ENCODE results near the gene MED27.

MED27 gene

DNA sequence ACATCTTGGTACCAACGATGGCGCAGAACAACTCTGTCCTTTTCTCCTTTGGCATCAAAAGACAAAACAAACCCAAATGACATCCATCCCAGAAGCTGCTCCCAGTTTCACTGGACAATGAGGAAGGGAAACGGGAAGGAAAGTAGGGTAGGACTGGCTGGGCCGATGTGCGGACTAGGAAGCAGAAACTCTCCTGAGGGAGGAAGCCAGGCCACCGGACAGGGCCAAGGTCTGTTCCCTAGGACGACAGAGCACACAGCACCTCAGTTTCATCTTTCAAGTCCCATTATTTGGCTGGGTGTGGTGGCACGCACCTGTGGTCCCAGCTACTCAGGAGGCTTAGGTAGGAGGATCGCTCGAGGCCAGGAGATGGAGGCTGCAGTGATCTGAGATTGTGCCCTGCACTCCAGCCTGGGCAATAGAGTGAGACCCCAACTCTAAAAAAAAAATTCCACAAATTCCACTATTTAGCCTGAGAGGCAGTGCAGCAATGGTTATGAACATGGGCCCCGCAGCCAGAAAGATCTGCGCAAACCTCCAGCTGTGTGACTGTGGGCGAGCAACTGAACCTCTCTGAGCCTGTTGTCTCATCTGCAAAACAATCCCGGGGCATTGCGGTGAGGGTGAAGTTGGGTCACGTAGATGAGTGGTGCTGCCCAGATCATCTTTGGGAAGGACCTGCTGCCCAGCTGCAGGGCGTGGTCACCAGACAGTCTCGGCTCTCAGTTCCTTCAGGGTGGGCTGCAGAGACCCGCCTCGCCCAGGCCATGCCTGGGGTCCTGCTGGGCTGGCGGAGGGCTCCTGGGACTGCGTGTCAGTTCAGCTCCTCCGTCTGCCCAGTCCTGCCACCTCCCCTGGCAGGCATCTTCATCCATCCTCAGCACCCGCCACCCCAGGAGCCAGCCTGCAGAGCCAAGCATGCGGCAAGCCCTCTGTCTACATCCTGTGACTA is 238.6 kb downstream of the MED27 start:
- no peak overlapping the region for H3K4me3 ChIP-seq (replicated peaks in 1 of 2; ENCODE audit: low read depth in 2 of 2, low read length in 2 of 2)
- TF ChIP-seq, protein P1, sequence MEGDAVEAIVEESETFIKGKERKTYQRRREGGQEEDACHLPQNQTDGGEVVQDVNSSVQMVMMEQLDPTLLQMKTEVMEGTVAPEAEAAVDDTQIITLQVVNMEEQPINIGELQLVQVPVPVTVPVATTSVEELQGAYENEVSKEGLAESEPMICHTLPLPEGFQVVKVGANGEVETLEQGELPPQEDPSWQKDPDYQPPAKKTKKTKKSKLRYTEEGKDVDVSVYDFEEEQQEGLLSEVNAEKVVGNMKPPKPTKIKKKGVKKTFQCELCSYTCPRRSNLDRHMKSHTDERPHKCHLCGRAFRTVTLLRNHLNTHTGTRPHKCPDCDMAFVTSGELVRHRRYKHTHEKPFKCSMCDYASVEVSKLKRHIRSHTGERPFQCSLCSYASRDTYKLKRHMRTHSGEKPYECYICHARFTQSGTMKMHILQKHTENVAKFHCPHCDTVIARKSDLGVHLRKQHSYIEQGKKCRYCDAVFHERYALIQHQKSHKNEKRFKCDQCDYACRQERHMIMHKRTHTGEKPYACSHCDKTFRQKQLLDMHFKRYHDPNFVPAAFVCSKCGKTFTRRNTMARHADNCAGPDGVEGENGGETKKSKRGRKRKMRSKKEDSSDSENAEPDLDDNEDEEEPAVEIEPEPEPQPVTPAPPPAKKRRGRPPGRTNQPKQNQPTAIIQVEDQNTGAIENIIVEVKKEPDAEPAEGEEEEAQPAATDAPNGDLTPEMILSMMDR (IDR thresholded peaks at IDR 0.05; ENCODE audit: low read depth, low read length): no peak
- no peak for DNase-seq (ENCODE audit: low read depth in 2 of 2)

DNA sequence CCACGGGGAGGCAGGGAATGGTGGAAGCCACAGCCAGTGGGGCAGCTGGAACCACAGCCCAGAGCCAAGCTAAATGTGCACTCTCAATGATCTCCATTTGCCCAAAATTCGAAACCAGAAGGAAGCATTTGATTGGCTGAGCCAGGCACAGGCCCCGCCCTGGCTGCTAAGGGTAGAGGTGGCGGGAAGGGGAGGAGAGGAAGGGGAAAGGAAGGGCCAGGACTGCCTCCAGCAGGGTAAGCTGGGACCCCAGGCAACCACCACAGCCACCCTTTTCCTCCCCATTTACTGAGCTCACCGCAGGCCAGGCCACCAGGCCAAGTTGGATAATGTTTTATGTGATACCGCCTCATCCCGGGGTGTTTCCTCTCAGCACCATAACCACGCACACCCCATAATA is 239.4 kb downstream of the MED27 start:
- DNase-seq (ENCODE audit: low read depth in 2 of 2): no peak
- H3K4me3 ChIP-seq (replicated peaks in 1 of 2; ENCODE audit: low read depth in 2 of 2, low read length in 2 of 2): no peak overlapping the region
- TF ChIP-seq, protein P1 (IDR thresholded peaks at IDR 0.05; ENCODE audit: low read depth, low read length): no peak

DNA sequence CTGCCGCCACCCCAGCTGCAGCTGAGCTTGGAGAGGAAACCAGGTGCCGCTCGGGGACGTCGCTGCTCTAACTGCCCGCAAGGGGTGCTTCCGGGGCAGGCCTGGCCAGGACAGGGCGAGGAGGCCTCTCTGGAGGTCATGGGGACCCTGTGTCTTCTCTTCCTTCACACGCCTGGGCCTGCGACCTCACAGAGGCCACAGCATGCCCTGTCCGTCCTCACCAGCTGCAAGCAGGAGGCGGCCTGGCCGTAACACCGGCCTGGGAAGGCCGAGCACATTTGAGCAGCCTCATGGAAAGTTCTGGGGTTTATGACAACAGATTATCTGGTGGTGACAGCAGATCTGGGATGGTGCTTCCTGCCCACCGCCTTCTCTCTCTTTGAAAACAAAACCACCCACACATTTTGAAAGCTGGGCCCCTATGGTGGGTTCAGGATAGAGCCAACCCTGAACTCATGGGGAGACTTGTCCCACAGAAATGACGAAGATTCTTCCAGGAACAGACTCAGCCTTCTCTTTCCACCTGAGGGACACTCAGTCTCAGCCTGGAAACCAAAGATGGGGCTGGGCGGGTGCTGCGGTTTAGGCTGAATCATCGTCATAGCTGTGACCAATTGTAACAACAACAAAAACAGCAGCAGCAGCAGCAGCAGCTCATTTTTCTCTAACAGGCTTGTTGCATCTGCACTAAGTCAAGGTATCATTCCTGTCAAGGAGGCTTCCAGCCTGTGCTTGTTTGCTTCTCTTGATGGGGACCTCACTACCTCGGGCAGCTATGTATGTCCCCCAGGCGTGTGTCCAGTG is 240.2 kb downstream of the MED27 start:
- TF ChIP-seq, protein P1 (IDR thresholded peaks at IDR 0.05; ENCODE audit: low read depth, low read length): no peak
- DNase-seq (ENCODE audit: low read depth in 2 of 2): peak; percentile 48 to 77
- no peak overlapping the region for H3K4me3 ChIP-seq (replicated peaks in 1 of 2; ENCODE audit: low read depth in 2 of 2, low read length in 2 of 2)

DNA sequence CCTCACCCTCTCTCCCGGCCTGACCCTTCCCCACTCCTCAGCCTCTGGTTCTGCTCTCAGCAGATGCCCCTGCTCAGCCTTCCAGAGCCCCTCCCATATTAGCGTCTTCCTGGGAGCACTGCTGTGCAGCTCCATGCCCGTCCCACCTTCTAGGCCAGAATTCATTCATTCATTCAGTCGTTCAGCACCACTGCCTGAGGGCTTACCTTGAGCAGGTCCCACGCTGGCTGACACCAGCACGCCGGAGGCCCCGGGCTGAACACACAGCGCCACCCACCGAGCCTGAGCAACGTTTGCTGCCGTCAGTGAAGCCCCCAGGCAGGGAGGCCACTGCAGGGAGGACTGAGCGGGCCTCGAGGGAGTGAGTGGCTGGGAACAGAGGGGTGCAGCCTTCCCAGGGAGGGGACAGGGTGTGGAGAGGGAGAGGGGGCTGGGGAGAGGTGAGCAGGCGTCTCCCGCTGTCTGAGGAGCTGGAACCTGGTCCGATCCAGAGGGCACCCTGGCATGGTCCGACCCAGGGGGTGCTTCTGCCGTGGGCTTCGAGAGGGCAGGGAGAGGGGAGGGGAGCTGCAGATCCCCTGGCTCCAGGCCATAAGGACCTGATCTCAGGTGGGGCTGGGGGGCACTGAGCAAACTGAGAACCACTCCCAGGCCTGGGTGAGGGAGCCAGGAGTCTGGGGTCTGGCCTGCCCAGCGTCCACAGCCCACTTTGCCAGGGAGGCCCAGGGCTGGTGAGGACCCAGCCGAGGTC is 241.0 kb downstream of the MED27 start:
- TF ChIP-seq, protein P1 (IDR thresholded peaks at IDR 0.05; ENCODE audit: low read depth, low read length): no peak
- H3K4me3 ChIP-seq (replicated peaks in 1 of 2; ENCODE audit: low read depth in 2 of 2, low read length in 2 of 2): no peak overlapping the region
- DNase-seq (ENCODE audit: low read depth in 2 of 2): no peak

DNA sequence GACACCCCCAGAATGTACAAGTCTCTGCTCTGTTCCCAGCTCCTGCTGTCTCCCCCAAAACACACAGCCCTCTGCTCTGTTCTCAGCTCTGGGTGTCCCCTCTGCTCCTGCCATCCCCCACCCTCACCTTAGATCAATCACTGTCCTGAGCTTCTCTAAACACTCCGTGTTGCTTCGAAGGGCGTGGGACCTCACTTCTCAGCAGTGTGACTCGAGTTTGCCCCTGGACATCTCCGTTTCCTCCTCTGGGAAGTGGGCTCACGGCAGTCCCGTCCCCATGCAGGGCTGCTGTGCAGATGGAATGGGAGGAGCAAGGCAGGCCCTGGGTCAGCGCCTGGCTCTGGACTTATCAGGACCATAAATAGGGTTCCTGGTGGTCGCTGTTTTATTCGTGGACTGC is 241.8 kb downstream of the MED27 start:
- no peak for DNase-seq (ENCODE audit: low read depth in 2 of 2)
- TF ChIP-seq, protein P1 (IDR thresholded peaks at IDR 0.05; ENCODE audit: low read depth, low read length): no peak
- no peak overlapping the region for H3K4me3 ChIP-seq (replicated peaks in 1 of 2; ENCODE audit: low read depth in 2 of 2, low read length in 2 of 2)

DNA sequence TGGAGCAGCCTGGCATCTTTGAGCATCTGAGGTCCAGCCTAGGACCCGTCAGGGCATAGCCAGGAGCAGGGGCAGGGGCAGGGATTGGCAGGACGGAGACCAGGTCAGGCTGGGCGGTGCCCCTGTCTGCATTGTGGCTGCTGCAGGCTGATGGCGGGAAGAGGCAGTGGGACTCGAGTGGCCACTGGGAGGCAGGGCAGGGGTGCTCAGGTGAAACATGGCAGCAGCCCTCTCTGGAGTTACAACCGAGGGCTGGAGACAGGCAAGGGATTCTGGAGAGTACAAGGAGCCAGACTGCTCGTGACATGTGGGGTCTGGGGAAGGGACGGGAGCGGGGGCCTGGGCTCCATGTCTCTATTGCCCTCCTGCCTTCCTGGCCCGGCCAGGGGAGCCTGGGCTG is 242.4 kb downstream of the MED27 start:
- peak in 1 of 2 donors; percentile 15 for DNase-seq (ENCODE audit: low read depth in 2 of 2)
- no peak overlapping the region for H3K4me3 ChIP-seq (replicated peaks in 1 of 2; ENCODE audit: low read depth in 2 of 2, low read length in 2 of 2)
- TF ChIP-seq, protein P1 (IDR thresholded peaks at IDR 0.05; ENCODE audit: low read depth, low read length): no peak
